ENCODE results near the gene TRPC4AP.

GRCh38 chr20:35062478-35062877 is 30.1 kb downstream of the TRPC4AP start:
- TF ChIP-seq CTCF (IDR thresholded peaks at IDR 0.05) (no peak), POLR2A (IDR thresholded peaks at IDR 0.05) (no peak), EP300 (IDR thresholded peaks at IDR 0.05) (no peak)
